ENCODE data around the gene ENO4.

Gene ENO4

DNA sequence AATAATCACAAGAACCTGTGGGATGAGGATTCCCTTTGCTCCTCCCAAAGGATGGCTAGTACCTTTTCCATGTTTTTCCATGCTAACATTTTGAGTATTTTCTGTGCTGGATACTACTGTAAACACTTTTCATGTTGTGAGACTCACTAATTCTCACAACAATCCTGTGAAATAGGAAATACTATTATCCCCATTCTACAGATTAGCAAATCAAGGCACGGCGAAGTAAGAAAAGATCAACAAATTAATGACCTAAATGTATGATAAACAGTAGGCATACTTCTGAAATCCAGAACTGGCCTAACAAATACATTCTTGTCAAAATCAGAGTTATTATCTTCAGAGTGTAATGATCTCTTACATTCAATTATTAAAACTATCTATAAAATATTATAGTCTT, 69.3 kb downstream of the ENO4 start:
- DNase-seq, result no peak

GRCh38 chr10:116919164-116919563, 69.9 kb downstream of the ENO4 start:
- DNase-seq, result no peak

DNA sequence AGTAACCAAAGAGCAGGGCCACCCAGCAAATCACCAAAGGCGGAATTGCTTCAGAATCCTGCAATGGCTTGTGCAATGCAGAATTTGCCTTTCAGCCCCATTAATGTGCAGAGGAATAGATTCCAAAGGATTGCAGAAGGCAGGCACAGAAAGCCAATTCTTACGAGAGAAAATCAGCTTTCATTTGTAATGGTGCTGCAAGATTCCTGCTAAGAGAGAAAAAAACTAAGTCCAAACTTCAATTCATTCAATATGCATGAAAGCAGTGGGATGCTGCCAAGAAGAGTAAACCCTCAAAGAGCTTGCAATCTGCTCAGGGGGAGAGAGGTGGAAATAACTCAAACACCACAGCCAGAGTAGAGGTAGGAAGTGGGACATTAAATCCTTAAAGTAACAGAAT, 70.4 kb downstream of the ENO4 start:
- no peak for DNase-seq

DNA sequence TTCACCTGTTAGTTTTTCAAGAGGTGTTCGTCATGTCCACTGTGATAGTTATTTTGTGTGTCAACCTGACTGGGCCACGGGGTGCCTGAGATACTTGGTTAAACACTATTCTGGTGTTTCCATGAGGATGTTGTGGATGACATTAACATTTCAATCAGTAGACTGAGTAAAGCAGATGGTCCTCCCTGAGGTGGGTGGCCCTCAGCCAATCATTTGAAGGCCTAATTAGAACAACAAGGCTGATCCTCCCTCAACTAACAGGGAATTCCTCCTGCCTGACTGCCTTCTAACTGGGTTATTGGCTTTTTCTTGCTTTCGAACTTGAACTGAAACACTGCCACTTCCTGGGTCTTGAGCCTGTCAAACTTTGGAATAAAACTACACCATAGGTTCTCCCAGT, 75.8 kb downstream of the ENO4 start:
- no peak for DNase-seq

DNA sequence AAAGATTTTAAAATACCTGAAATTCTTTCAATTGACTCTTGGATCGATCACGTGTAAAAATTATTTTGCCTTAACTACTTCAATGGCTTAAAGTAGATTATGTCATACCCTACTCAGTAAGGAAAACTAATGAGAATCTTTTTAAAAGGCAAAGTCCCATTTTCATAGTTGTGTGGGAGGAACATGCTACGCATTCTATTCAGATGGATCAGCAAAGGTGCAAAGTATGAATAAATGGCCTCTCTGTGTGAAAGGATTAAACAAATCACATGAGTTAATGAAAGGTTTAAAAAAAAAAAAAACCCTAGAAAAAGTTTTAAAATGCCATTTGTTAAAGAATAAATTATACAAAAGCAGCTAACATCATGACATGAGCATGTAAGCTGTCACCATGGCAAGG, 77.1 kb downstream of the ENO4 start:
- DNase-seq, result no peak

GRCh38 chr10:116931806-116932205, 82.5 kb downstream of the ENO4 start:
- DNase-seq, result no peak

All from NCI-H2107 (cell line).